Skeletal muscle satellite cell (primary cell): ENCODE data around the gene OXNAD1.

Experiments used
- H3K27me3 ChIP-seq: 2 replicates; pipeline ENCODE4 v1.7.0; 2013; ENCODE audit warnings: low read length; ENCODE audit not compliant: control insufficient read depth, insufficient read depth
- H3K36me3 ChIP-seq: 2 replicates; pipeline ENCODE4 v1.7.0; 2013; ENCODE audit warnings: mild to moderate bottlenecking, control low read depth, low read length; ENCODE audit not compliant: insufficient read depth
- H3K4me1 ChIP-seq: 2 replicates; pipeline ENCODE4 v1.7.0; 2013; ENCODE audit warnings: low read length; ENCODE audit not compliant: control insufficient read depth, insufficient read depth
- H3K4me2 ChIP-seq: 2 replicates; pipeline ENCODE4 v1.7.0; 2013; ENCODE audit warnings: mild to moderate bottlenecking, low read length
- H3K4me3 ChIP-seq: 2 replicates; pipeline ENCODE4 v1.7.0; 2013; ENCODE audit warnings: low read length
- H3K9ac ChIP-seq: 2 replicates; pipeline ENCODE4 v1.7.0; 2013; ENCODE audit warnings: mild to moderate bottlenecking, low read depth, low read length, moderate library complexity
- H3K9me3 ChIP-seq: replicated peaks from 2 replicates; pipeline ENCODE4 v1.7.0; 2013; ENCODE audit warnings: mild to moderate bottlenecking, control low read depth, low read length

Gene OXNAD1

GRCh38 chr3:16298891-16299290, 33.9 kb downstream of the OXNAD1 start:
- Histone ChIP-seq H3K27me3 (no peaks in the 10 kb centered on the region), H3K4me2 (no peak overlapping the region), H3K36me3 (peaks cover 5% of the 10 kb centered on the region), H3K4me3 (no peak overlapping the region), H3K9me3 (no peaks in the 10 kb centered on the region), H3K4me1 (no peaks in the 10 kb centered on the region), H3K9ac (no peak overlapping the region)

GRCh38 chr3:16299746-16300145, 34.7 kb downstream of the OXNAD1 start:
- no peaks in the 10 kb centered on the region for H3K9me3 ChIP-seq
- H3K36me3 ChIP-seq, result peaks cover 5% of the 10 kb centered on the region
- no peak overlapping the region for H3K4me2 ChIP-seq
- no peak overlapping the region for H3K4me3 ChIP-seq
- H3K9ac ChIP-seq, result no peak overlapping the region
- no peaks in the 10 kb centered on the region for H3K4me1 ChIP-seq
- H3K27me3 ChIP-seq, result no peaks in the 10 kb centered on the region

DNA sequence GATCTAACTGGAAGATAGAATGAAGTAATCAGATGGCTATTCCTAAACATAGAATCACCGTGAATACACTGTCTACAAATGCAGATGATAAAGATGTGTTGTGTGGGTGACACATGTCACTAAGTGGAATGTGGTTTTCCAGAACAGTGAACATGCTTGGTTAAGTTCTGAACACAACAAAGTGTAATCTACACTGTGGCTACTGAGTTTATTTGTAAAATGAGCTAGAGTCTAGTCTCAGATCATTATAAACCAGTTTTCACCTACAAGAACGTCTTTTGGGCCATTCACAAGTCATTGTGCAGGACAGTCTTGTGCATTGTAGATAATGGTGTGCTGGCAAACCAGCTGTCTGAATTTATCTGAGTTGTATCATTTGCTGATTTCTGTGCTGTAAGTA, 35.3 kb downstream of the OXNAD1 start:
- no peaks in the 10 kb centered on the region for H3K9me3 ChIP-seq
- no peak overlapping the region for H3K9ac ChIP-seq
- no peak overlapping the region for H3K4me2 ChIP-seq
- H3K4me3 ChIP-seq, result no peak overlapping the region
- no peaks in the 10 kb centered on the region for H3K4me1 ChIP-seq
- no peaks in the 10 kb centered on the region for H3K27me3 ChIP-seq
- H3K36me3 ChIP-seq, result peaks cover 5% of the 10 kb centered on the region

DNA sequence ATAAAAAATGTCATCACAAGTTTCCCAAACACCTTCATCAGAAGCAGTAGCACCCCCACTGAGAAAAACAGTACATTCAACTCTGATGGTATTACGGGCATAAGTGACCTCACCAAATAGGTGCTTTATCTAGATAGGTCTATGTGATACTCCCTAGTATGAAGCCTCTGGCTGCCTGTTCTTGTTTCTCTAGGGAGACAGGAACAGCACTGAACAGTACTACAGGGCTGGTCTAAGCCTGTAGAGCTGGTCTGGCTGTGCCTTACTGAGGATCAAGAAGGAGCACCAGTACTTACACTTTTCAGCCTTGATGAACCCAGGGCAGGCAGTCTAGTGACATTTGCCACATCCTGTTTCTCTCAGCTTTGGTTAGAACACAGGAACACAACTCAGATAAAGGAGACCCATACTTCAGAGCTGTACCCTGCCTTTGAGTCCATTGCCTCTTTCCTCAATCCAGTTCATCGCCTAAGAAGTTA, 35.9 kb downstream of the OXNAD1 start:
- no peak overlapping the region for H3K4me2 ChIP-seq
- H3K4me1 ChIP-seq, result no peaks in the 10 kb centered on the region
- no peaks in the 10 kb centered on the region for H3K9me3 ChIP-seq
- no peaks in the 10 kb centered on the region for H3K27me3 ChIP-seq
- peaks cover 5% of the 10 kb centered on the region for H3K36me3 ChIP-seq
- no peak overlapping the region for H3K9ac ChIP-seq
- H3K4me3 ChIP-seq, result no peak overlapping the region

DNA sequence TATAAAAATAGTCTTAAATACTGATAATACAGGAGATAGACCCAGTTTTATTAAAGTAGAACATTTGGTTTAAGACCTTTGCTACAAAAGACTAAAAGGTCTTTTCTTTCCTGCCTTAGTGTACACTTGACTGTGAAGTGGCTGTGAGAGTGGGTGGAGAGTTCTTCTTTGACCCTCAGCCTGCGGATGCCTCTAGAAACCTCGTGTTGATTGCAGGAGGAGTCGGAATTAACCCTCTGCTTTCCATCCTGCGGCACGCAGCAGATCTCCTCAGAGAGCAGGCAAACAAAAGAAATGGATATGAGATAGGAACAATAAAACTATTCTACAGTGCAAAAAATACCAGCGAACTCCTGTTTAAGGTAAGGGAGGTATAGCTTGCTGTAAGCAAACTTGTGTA, 36.5 kb downstream of the OXNAD1 start:
- no peaks in the 10 kb centered on the region for H3K4me1 ChIP-seq
- H3K36me3 ChIP-seq, result peaks cover 5% of the 10 kb centered on the region

GRCh38 chr3:16302082-16302631, 37.1 kb downstream of the OXNAD1 start:
- Histone ChIP-seq H3K4me2 (no peak overlapping the region), H3K9me3 (no peaks in the 10 kb centered on the region), H3K4me1 (no peaks in the 10 kb centered on the region), H3K27me3 (no peaks in the 10 kb centered on the region), H3K4me3 (no peak overlapping the region), H3K36me3 (peaks cover 5% of the 10 kb centered on the region), H3K9ac (no peak overlapping the region)

More for the DNA sequence above, 36.5 kb downstream of the OXNAD1 start:
- Histone ChIP-seq H3K9me3 (no peaks in the 10 kb centered on the region), H3K4me3 (no peak overlapping the region), H3K27me3 (no peaks in the 10 kb centered on the region), H3K9ac (no peak overlapping the region), H3K4me2 (no peak overlapping the region)

DNA sequence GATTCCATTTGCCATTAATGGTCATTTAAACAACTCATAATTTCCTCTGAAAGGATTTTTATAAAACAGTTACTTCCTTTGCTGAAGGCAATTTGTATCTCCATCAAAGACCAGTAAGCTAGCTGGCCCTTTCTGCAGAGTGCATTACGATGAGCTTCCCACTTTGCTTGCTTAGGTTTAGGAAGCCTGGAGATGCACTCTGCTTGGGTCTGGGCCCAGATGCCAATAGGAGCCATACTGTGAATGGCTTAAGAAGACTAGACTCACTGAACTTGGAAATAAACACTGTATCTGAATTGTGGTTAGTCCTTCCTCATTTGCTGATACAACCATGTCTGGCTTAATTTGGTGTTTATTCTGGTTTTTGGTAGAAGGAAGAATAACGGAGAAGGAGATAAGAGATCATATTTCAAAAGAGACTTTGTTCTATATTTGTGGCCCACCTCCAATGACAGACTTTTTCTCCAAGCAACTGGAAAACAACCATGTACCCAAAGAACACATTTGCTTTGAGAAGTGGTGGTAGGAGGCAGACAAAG, 38.1 kb downstream of the OXNAD1 start:
- H3K4me3 ChIP-seq, result no peak overlapping the region
- no peaks in the 10 kb centered on the region for H3K4me1 ChIP-seq
- H3K27me3 ChIP-seq, result no peaks in the 10 kb centered on the region
- peaks cover 5% of the 10 kb centered on the region for H3K36me3 ChIP-seq
- no peak overlapping the region for H3K4me2 ChIP-seq
- H3K9ac ChIP-seq, result no peak overlapping the region
- no peaks in the 10 kb centered on the region for H3K9me3 ChIP-seq

DNA sequence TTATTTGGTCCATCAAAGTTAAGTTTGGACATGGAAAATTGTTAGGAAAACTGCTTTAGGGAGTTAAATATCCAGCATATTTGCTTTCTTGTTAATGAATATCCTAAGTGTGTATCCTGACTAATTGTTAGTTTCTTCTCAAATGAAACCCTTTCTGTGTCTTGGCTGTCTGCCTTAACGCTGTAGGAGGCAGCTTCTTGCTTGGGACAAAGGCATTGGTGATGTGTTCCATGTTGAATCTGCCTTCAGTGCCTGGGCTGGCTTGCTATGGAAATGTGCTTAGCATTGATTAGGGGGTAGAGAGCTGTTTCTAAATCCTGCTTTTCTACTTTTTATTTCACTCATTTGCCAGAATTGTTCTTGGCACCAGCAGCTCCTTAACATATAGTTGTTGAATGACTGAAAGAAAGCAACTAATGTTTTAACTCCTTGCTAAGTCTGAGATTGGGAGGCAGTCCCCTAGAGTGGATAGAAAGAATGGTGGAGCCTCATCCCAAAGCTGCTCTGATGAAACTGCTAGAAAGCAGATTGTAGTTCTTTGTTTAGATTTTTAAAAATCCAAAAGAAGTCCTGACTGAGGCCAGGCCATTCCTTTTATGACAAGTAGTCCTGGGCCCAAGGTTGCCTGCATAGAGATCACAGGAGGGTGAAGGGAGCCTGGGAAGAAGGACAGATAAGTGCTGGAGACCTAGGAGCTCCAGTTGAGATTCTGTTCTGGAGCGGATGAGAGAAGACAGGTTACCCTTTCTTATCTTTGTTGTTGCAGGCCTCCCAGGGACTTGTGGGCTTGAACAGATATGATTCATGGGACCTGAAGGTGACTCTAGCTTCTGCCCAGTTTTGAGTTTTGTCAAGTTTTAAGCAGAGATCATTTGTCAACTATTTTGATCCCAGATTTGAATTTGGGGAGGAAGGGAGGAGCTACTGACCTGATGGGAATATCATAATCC, 39.3 kb downstream of the OXNAD1 start:
- no peak overlapping the region for H3K4me2 ChIP-seq
- H3K4me1 ChIP-seq, result no peaks in the 10 kb centered on the region
- no peak overlapping the region for H3K9ac ChIP-seq
- no peaks in the 10 kb centered on the region for H3K9me3 ChIP-seq
- H3K4me3 ChIP-seq, result no peak overlapping the region
- H3K27me3 ChIP-seq, result no peaks in the 10 kb centered on the region
- no peaks in the 10 kb centered on the region for H3K36me3 ChIP-seq

GRCh38 chr3:16305111-16305541, 40.1 kb downstream of the OXNAD1 start:
- Histone ChIP-seq H3K9me3 (no peaks in the 10 kb centered on the region), H3K4me3 (no peak overlapping the region), H3K9ac (no peak overlapping the region), H3K36me3 (no peaks in the 10 kb centered on the region), H3K4me1 (no peaks in the 10 kb centered on the region), H3K27me3 (no peaks in the 10 kb centered on the region), H3K4me2 (no peak overlapping the region)

GRCh38 chr3:16307832-16308531, 43.0 kb downstream of the OXNAD1 start:
- Histone ChIP-seq H3K4me2 (no peak overlapping the region), H3K9me3 (no peaks in the 10 kb centered on the region), H3K9ac (no peak overlapping the region), H3K36me3 (no peaks in the 10 kb centered on the region), H3K4me1 (peaks cover 9% of the 10 kb centered on the region), H3K27me3 (no peaks in the 10 kb centered on the region), H3K4me3 (no peak overlapping the region)

DNA sequence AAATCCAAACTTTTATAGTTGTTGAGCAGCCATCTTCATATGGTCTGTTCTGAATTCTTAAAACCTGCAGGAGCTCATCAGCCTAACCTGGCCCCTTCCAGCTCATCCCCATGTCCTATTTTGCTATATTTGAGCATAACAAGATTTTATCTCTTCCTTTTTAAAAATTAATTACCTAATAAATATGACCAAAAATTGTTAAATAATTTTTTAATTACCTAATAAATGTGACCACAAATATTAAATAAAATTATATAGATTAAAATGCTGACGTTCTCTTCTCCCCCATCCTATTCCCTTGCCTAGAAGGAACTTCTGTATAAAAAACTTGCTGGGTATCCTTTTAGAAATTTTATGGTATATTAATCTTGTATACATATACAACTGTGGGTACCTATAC, 43.7 kb downstream of the OXNAD1 start:
- H3K4me1 ChIP-seq, result peaks cover 9% of the 10 kb centered on the region
- H3K4me3 ChIP-seq, result no peak overlapping the region
- no peaks in the 10 kb centered on the region for H3K27me3 ChIP-seq
- peaks cover under 1% of the 10 kb centered on the region for H3K36me3 ChIP-seq
- no peak overlapping the region for H3K9ac ChIP-seq
- no peaks in the 10 kb centered on the region for H3K9me3 ChIP-seq
- H3K4me2 ChIP-seq, result no peak overlapping the region
